GM18520 (cell line): Measurements from ENCODE around the gene WAPL.
"Not testable (repeated sequence)": the region's sequence is repeated elsewhere in the genome, so short reads cannot be mapped to it uniquely, and the experiment has no call there.

ENCODE experiments used
- ATAC-seq: cut with Tn5 transposase; IDR thresholded peaks from one replicate; pipeline ENCODE4 v1.9.1; 2021; ENCODE audit not compliant: unreplicated experiment

WAPL gene

DNA sequence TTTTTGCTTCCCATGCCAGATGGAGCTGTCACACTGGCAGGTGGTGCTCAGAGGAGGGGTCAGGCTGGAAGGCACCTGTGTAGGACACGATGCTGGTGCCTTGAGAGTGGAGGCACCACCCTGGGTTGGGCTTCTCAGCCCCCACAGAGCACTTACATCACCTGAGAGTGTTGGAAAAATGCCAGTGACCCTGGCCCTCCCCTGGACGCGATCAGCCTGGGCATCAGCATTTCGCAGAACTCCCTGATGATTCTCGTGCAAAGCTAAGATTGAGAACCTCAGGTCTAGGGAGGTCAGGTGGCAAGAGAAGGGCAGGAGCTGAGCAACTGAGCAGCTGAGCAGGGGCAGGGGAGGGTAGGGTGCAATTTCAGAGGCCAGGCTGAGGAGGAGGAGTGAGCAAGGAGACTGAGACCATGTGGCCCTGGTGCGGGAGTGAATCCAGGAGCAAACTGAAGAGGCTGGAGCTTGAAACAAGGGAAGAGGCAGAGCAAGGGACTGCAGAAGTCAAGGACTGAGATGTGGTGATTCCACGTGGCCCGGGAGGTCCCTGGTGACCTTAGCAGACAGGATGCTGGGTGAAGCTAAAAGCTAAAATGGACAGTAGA lies 130.3 kb downstream of the WAPL start:
- ATAC-seq: no peak

GRCh38 chr10:86390337-86391120 lies 131.1 kb downstream of the WAPL start:
- no peak for ATAC-seq

GRCh38 chr10:86389441-86390193 lies 132.0 kb downstream of the WAPL start:
- peak; percentile 70 for ATAC-seq

GRCh38 chr10:86389109-86389440 lies 132.5 kb downstream of the WAPL start:
- not testable (repeated sequence) for ATAC-seq

GRCh38 chr10:86388119-86388704 lies 133.4 kb downstream of the WAPL start:
- no peak for ATAC-seq

DNA sequence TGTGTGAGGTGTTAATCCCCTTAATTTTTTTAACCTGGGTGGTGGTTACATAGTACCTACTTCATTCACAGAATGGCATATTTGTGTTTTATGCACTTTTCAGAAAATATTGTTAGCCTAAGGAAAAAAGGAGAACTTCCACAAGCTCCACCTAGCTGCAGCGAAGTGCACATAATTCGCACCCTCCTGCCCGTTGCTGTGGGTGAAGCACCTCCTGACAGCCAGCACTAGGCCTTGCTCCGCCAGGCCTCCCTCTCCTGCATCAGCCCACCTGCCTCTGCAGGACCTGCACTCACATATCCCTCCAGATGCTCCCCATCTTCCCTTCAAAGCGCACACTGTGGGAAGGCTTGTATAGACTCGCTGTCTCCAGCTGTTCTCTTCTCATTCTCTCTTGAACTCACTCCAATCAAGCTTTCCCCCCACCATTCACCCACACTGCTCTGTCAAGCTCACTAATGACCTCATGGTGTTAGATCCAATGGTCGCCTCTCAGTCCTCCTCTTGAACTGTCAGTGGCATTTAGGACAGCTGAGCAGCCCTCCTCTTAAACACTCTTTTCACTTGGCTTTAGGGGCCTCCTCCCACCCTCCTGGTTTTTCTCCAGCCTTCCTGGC lies 134.3 kb downstream of the WAPL start:
- ATAC-seq: no peak

GRCh38 chr10:86385806-86386205 lies 135.8 kb downstream of the WAPL start:
- ATAC-seq: no peak
